Tibial nerve (tissue), 4 donors: ENCODE measurements around the gene CLEC16A.

Source experiments
- EP300 ChIP-seq, 2 donors: sonication (generic); formaldehyde crosslinking; IDR thresholded peaks; one replicate each; pipeline ENCODE4 v1.6.1; 2017; ENCODE audit warnings: antibody characterized with exemption in 2 of 2, mild to moderate bottlenecking in 1 of 2
- POLR2A ChIP-seq, 2 donors: fragments of 450-650 bp; IDR thresholded peaks; one replicate each; pipeline ENCODE4 v1.6.1; 2017; ENCODE audit warnings: antibody characterized with exemption in 2 of 2, mild to moderate bottlenecking in 2 of 2, moderate library complexity in 2 of 2
- TF ChIP-seq, protein P1 (sequence below), 5 experiments: fragments of 200-600 bp in 3 of 5; fragments of 450-650 bp in 2 of 5; sonication (generic) in 3 of 5; IDR thresholded peaks; one replicate each; pipeline ENCODE4 v1.5.1; 2016 to 2019; ENCODE audit warnings: antibody characterized with exemption in 5 of 5, mild to moderate bottlenecking in 3 of 5, moderate library complexity in 2 of 5

DNA sequence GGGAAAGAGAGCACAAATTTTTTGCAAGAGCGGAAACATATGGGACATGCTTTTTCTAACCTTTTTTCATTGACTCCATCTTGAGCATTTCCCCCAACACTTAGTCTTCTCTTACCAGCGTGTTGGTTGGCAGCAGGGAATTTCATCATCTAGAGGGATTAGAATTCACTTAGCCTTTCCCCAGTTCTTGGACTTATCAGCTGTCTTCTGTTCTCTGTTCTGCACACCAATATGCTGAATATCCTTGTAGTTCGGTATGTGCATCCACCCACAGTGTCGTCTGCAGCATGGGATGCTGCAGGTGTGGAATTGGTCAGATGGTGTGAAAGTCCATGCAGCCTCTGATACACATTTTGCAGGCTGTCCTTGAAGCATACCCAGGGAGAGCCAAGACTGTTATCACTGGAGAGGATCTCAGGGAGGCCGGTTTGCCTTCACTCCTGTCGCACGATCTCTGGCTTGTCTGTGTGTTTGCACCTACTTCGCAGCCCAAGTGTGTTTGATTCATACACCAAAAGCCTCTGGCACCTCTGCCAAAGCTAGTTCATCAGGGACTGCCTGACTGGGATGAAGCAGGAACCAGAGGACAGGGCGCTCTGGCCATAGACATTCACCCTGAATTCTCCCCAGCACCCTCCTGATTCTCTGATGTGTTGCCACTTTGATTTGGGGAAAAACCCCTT is 218.4 kb downstream of the CLEC16A start:
- TF ChIP-seq POLR2A (IDR thresholded peaks at IDR 0.05) (no peak), EP300 (IDR thresholded peaks at IDR 0.05) (no peak)
- TF ChIP-seq, protein P1, sequence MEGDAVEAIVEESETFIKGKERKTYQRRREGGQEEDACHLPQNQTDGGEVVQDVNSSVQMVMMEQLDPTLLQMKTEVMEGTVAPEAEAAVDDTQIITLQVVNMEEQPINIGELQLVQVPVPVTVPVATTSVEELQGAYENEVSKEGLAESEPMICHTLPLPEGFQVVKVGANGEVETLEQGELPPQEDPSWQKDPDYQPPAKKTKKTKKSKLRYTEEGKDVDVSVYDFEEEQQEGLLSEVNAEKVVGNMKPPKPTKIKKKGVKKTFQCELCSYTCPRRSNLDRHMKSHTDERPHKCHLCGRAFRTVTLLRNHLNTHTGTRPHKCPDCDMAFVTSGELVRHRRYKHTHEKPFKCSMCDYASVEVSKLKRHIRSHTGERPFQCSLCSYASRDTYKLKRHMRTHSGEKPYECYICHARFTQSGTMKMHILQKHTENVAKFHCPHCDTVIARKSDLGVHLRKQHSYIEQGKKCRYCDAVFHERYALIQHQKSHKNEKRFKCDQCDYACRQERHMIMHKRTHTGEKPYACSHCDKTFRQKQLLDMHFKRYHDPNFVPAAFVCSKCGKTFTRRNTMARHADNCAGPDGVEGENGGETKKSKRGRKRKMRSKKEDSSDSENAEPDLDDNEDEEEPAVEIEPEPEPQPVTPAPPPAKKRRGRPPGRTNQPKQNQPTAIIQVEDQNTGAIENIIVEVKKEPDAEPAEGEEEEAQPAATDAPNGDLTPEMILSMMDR (IDR thresholded peaks at IDR 0.05): no peak
